ENCODE measurements around the gene PEX14. TPM values are rescaled to one million over a fixed set of nuclear protein-coding genes. Genes with fewer than 3 reads are reported as not detected.

PEX14 gene
- total RNA-seq, 1 experiment from 2014 or later = 27.3 TPM

- Mint-ChIP-seq H3K4me3 (no peak overlapping the region), H3K36me3 (no peaks in the 10 kb centered on the region), H3K9me3 (no peaks in the 10 kb centered on the region), H3K4me1 (peaks cover 41% of the 10 kb centered on the region), H3K27ac (peak overlapping the region; percentile 29; the same call in 1 of the 2 replicates), H3K27me3 (ENCODE audit: low read depth) (no peaks in the 10 kb centered on the region)
- DNase-seq (ENCODE audit: low spot score) = no peak
- TF ChIP-seq, protein P1, sequence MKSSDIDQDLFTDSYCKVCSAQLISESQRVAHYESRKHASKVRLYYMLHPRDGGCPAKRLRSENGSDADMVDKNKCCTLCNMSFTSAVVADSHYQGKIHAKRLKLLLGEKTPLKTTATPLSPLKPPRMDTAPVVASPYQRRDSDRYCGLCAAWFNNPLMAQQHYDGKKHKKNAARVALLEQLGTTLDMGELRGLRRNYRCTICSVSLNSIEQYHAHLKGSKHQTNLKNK (CRISPR knock-in tag; IDR thresholded peaks at IDR 0.05) = no peak
- TF ChIP-seq ZNF317 (CRISPR knock-in tag; IDR thresholded peaks at IDR 0.05; ENCODE audit: borderline replicate concordance, low read depth) = no peak
- no peak for TF ChIP-seq CREB1 (CRISPR knock-in tag; IDR thresholded peaks at IDR 0.05)
- TF ChIP-seq, protein P2, sequence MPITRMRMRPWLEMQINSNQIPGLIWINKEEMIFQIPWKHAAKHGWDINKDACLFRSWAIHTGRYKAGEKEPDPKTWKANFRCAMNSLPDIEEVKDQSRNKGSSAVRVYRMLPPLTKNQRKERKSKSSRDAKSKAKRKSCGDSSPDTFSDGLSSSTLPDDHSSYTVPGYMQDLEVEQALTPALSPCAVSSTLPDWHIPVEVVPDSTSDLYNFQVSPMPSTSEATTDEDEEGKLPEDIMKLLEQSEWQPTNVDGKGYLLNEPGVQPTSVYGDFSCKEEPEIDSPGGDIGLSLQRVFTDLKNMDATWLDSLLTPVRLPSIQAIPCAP (CRISPR knock-in tag; IDR thresholded peaks at IDR 0.05) = no peak
- TF ChIP-seq, protein P3, sequence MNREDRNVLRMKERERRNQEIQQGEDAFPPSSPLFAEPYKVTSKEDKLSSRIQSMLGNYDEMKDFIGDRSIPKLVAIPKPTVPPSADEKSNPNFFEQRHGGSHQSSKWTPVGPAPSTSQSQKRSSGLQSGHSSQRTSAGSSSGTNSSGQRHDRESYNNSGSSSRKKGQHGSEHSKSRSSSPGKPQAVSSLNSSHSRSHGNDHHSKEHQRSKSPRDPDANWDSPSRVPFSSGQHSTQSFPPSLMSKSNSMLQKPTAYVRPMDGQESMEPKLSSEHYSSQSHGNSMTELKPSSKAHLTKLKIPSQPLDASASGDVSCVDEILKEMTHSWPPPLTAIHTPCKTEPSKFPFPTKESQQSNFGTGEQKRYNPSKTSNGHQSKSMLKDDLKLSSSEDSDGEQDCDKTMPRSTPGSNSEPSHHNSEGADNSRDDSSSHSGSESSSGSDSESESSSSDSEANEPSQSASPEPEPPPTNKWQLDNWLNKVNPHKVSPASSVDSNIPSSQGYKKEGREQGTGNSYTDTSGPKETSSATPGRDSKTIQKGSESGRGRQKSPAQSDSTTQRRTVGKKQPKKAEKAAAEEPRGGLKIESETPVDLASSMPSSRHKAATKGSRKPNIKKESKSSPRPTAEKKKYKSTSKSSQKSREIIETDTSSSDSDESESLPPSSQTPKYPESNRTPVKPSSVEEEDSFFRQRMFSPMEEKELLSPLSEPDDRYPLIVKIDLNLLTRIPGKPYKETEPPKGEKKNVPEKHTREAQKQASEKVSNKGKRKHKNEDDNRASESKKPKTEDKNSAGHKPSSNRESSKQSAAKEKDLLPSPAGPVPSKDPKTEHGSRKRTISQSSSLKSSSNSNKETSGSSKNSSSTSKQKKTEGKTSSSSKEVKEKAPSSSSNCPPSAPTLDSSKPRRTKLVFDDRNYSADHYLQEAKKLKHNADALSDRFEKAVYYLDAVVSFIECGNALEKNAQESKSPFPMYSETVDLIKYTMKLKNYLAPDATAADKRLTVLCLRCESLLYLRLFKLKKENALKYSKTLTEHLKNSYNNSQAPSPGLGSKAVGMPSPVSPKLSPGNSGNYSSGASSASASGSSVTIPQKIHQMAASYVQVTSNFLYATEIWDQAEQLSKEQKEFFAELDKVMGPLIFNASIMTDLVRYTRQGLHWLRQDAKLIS (CRISPR knock-in tag; IDR thresholded peaks at IDR 0.05; ENCODE audit: borderline replicate concordance) = no peak
- no peak for TF ChIP-seq ZBTB21 (CRISPR knock-in tag; IDR thresholded peaks at IDR 0.05; ENCODE audit: borderline replicate concordance)
- TF ChIP-seq PRDM15 (CRISPR knock-in tag; IDR thresholded peaks at IDR 0.05) = no peak
- TF ChIP-seq OVOL2 (CRISPR knock-in tag; IDR thresholded peaks at IDR 0.05; ENCODE audit: borderline replicate concordance) = no peak
- no peak for TF ChIP-seq ATF3 (CRISPR knock-in tag; conservative IDR thresholded peaks at IDR 0.05)
- no peak for TF ChIP-seq ZNF232 (CRISPR knock-in tag; IDR thresholded peaks at IDR 0.05)
- no peak for TF ChIP-seq SMAD3 (CRISPR knock-in tag; IDR thresholded peaks at IDR 0.05; ENCODE audit: borderline replicate concordance)
- no peak for TF ChIP-seq JUN (CRISPR knock-in tag; IDR thresholded peaks at IDR 0.05)
- POLR2A ChIA-PET = no interaction called here
- CTCF ChIA-PET = interaction anchor here (0.6 to 1.0 kb wide), 4 partner anchors 24 to 296 kb away, joined by 3 to 4 read pairs (median 4); no protein-coding TSS in a partner anchor
- no peak for ATAC-seq
Observed at GRCh38 chr1:10601342-10602070, 126.8 kb downstream of the PEX14 start.

GRCh38 chr1:10602936-10603335 lies 128.2 kb downstream of the PEX14 start:
- no peak overlapping the region for H3K4me3 Mint-ChIP-seq
- POLR2A ChIA-PET = no interaction called here
- H3K4me1 Mint-ChIP-seq = peaks cover 32% of the 10 kb centered on the region
- no peaks in the 10 kb centered on the region for H3K36me3 Mint-ChIP-seq
- DNase-seq (ENCODE audit: low spot score) (no peak), ATAC-seq (no peak)
- CTCF ChIA-PET = no interaction called here
- H3K9me3 Mint-ChIP-seq = no peaks in the 10 kb centered on the region
- no peaks in the 10 kb centered on the region for H3K27me3 Mint-ChIP-seq (ENCODE audit: low read depth)
- no peak overlapping the region for H3K27ac Mint-ChIP-seq
- TF ChIP-seq CREB1 (CRISPR knock-in tag; IDR thresholded peaks at IDR 0.05) (no peak), USF1 (CRISPR knock-in tag; IDR thresholded peaks at IDR 0.05) (no peak)
- TF ChIP-seq, protein P4, sequence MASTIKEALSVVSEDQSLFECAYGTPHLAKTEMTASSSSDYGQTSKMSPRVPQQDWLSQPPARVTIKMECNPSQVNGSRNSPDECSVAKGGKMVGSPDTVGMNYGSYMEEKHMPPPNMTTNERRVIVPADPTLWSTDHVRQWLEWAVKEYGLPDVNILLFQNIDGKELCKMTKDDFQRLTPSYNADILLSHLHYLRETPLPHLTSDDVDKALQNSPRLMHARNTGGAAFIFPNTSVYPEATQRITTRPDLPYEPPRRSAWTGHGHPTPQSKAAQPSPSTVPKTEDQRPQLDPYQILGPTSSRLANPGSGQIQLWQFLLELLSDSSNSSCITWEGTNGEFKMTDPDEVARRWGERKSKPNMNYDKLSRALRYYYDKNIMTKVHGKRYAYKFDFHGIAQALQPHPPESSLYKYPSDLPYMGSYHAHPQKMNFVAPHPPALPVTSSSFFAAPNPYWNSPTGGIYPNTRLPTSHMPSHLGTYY (CRISPR knock-in tag; IDR thresholded peaks at IDR 0.05) = no peak
- TF ChIP-seq, protein P5, sequence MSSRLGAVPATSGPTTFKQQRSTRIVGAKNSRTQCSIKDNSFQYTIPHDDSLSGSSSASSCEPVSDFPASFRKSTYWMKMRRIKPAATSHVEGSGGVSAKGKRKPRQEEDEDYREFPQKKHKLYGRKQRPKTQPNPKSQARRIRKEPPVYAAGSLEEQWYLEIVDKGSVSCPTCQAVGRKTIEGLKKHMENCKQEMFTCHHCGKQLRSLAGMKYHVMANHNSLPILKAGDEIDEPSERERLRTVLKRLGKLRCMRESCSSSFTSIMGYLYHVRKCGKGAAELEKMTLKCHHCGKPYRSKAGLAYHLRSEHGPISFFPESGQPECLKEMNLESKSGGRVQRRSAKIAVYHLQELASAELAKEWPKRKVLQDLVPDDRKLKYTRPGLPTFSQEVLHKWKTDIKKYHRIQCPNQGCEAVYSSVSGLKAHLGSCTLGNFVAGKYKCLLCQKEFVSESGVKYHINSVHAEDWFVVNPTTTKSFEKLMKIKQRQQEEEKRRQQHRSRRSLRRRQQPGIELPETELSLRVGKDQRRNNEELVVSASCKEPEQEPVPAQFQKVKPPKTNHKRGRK (CRISPR knock-in tag; IDR thresholded peaks at IDR 0.05; ENCODE audit: borderline replicate concordance) = no peak
- TF ChIP-seq, protein P3 (CRISPR knock-in tag; IDR thresholded peaks at IDR 0.05; ENCODE audit: borderline replicate concordance) = no peak

Measured in WTC11 (cell line).